WI38 (cell line): ENCODE results near the gene CEP112.

Experiments used
- H3K4me3 ChIP-seq: 2 replicates; pipeline ENCODE4 v1.5.1; 2011; ENCODE audit warnings: low read depth, mild to moderate bottlenecking, control low read depth, low read length
- TF ChIP-seq, protein P1 (sequence below): IDR thresholded peaks from 2 replicates; pipeline ENCODE4 v1.5.1; 2012; ENCODE audit warnings: low read depth, mild to moderate bottlenecking, control low read depth, low read length

CEP112 gene

DNA sequence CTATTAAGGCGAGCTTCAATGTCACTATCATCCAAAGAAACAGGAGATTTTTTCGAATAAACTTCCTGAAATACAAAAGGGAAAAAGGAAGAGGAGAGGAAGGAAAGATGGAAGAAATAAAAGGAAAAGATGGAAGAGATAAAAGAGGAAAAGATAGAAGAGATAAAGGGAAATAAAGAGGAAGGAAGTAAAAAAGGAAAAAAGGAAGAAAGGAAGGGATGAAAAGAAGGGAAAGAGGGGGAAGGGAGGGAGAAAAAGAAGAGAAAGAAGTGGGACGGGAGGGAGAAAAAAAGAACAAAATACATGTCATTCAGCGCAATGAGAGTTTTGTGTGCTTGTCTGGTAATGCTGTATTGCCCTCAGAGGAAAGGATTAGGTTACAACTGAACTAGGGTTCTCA lies 62.2 kb downstream of the CEP112 start:
- TF ChIP-seq, protein P1, sequence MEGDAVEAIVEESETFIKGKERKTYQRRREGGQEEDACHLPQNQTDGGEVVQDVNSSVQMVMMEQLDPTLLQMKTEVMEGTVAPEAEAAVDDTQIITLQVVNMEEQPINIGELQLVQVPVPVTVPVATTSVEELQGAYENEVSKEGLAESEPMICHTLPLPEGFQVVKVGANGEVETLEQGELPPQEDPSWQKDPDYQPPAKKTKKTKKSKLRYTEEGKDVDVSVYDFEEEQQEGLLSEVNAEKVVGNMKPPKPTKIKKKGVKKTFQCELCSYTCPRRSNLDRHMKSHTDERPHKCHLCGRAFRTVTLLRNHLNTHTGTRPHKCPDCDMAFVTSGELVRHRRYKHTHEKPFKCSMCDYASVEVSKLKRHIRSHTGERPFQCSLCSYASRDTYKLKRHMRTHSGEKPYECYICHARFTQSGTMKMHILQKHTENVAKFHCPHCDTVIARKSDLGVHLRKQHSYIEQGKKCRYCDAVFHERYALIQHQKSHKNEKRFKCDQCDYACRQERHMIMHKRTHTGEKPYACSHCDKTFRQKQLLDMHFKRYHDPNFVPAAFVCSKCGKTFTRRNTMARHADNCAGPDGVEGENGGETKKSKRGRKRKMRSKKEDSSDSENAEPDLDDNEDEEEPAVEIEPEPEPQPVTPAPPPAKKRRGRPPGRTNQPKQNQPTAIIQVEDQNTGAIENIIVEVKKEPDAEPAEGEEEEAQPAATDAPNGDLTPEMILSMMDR = no peak
- H3K4me3 ChIP-seq = no peak overlapping the region

DNA sequence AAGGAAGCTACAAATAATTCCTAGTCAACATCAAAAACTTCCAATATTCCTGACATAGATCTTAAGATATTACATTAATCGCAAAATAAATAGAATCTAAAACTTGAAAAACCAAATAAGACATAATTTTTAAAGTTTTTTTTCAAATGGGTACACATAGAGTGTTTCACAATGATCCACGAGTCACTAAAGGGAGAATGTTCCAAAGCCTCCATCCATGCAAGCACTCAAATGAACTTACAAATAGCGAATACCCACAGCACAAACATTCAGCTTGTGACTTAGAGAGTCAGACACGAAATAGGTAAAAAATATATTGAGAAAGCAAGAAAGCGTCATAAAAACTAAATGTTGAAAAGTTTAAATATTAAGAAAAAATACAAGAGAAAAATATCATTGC lies 65.7 kb downstream of the CEP112 start:
- H3K4me3 ChIP-seq = no peak overlapping the region
- TF ChIP-seq, protein P1 = no peak

DNA sequence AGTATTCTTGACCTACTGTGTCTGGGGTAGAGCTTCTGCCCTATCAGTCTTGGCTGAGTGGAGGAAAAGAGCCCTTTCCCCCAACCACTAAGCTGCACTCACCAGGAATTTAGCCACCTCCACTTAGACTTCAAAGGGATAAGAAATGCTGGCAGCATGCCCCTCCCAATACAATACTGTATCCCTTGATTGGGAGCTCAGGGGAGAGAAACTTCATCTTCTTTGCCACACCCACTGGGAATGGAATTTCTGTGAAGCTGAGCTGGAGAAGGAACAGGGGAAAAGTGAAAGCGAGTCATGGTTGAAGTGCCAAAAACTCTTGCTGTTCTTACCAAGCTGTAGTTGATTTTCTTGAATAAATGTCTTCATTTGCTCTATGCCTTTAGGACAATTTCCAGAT lies 68.8 kb downstream of the CEP112 start:
- H3K4me3 ChIP-seq = no peak overlapping the region
- TF ChIP-seq, protein P1 = no peak

DNA sequence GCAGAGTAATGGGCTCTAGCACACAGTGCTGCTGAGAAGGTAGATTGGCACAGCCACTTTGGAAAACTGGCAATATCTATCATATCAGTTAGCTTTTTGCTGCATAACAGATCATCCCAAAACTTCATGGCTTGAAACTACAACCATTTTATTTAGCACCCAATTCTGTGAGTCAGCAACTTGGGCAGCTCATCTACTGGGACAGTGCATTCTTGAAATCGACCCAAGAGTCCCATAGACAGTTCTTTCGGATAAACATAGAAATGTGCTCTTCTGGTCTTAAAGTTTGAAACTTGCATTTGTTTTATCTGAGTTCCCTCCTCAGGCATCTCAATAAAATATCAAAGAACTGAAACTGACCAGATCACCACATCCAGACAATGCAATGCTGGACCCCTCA lies 76.7 kb downstream of the CEP112 start:
- TF ChIP-seq, protein P1 = no peak

DNA sequence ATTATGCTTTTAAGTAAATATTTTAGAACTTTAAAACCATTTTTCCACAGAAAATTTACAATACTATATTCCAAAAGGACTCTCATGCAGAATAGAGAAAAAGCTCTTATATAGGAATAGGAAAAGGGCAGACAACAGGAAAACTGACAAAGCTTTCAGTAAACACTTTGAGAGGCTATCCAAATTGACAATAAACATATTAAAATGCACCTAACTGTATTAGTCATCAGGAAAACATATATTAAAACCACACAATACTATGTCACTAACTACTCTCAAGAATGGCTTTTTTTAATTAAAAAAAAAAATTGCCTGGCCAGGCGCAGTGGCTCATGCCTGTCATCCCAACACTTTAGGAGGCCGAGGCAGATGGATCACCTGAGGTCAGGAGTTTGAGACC lies 77.3 kb downstream of the CEP112 start:
- H3K4me3 ChIP-seq = no peak overlapping the region
- TF ChIP-seq, protein P1 = no peak

More for the DNA sequence above, 76.7 kb downstream of the CEP112 start:
- no peak overlapping the region for H3K4me3 ChIP-seq

DNA sequence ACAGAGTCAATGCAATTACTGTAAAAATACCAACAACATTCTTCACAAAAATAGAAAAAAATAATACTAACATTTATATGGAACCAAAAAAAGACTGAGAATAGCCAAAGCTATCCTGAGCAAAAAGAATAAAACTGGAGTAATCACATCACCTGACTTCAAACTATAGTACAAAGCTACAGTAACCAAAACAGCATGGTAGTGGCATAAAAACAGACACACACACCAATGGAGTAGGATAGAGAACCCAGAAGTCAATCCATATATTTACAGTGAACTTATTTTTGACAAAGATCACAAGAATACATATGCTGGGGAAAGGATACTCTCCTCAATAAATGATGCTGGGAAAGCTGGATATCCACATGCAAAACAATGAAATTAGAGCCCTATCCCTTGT lies 84.2 kb downstream of the CEP112 start:
- TF ChIP-seq, protein P1 = no peak
- no peak overlapping the region for H3K4me3 ChIP-seq

DNA sequence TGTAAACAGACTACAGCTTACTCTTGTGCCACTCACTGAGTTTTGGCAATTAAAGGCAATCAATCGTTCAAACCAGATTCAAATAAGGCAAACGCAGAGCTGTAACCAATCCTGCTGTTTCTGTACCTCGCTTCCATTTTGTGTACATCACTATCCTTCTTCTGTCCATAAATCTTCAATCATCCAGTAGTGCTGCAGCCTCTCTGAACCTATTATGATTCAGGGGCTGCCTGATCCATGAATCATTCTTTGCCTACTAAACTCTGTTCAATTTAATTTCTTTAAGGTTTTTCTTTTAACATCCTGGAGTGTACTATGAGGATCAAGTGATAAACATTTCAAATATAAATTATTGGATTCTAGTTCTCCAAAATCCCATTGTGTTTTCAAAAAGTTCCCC lies 93.9 kb downstream of the CEP112 start:
- no peak overlapping the region for H3K4me3 ChIP-seq
- TF ChIP-seq, protein P1 = no peak
